WTC11 (cell line): Measurements from ENCODE around the gene HS3ST4. TPM values are rescaled to one million over a fixed set of nuclear protein-coding genes. Genes with fewer than 3 reads are reported as not detected.
"Not testable (repeated sequence)": the region's sequence is repeated elsewhere in the genome, so short reads cannot be mapped to it uniquely, and the experiment has no call there.

Experiments used
- ATAC-seq: fragments of 200-7000 bp; cut with Tn5 transposase; 2 replicates; pipeline ENCODE4 v1.10.0; 2021; ENCODE audit warnings: mild to moderate bottlenecking, moderate library complexity
- CTCF ChIA-PET: fragments of 300-600 bp; sonication (Branson Sonifier 250); formaldehyde crosslinking; loops from one replicate; lab custom pipeline; 2021; ENCODE audit warnings: antibody characterized with exemption; lab: Charles Lee
- POLR2A ChIA-PET: fragments of 350-600 bp; sonication (Branson Sonifier 250); formaldehyde crosslinking; loops from one replicate; lab custom pipeline; 2021; ENCODE audit warnings: antibody characterized with exemption; lab: Charles Lee
- DNase-seq: peaks from one replicate; pipeline ENCODE4 v3.0.0; 2021; ENCODE audit warnings: low spot score
- H3K27ac Mint-ChIP-seq: 2 replicates; pipeline ENCODE4 v1.8.0; 2021; ENCODE audit warnings: mixed read lengths
- H3K27me3 Mint-ChIP-seq: 2 replicates; pipeline ENCODE4 v1.8.0; 2021; ENCODE audit warnings: low read depth, mild to moderate bottlenecking, moderate library complexity, mixed read lengths
- H3K36me3 Mint-ChIP-seq: 2 replicates; pipeline ENCODE4 v1.8.0; 2021; ENCODE audit warnings: mixed read lengths
- H3K4me1 Mint-ChIP-seq: 2 replicates; pipeline ENCODE4 v1.8.0; 2022; ENCODE audit warnings: mixed read lengths
- H3K4me3 Mint-ChIP-seq: 2 replicates; pipeline ENCODE4 v1.8.0; 2021; ENCODE audit warnings: mild to moderate bottlenecking, moderate library complexity, mixed read lengths
- H3K9me3 Mint-ChIP-seq: 2 replicates; pipeline ENCODE4 v1.8.0; 2021; ENCODE audit warnings: mixed read lengths
- CREB1 ChIP-seq: sonication (generic); formaldehyde crosslinking; IDR thresholded peaks from 2 replicates; pipeline ENCODE4 v1.8.0; 2023; ENCODE audit warnings: mild to moderate bottlenecking, missing genetic modification reagents
- FOXP1 ChIP-seq: sonication (generic); formaldehyde crosslinking; IDR thresholded peaks from 2 replicates; pipeline ENCODE4 v1.8.0; 2022; ENCODE audit warnings: missing genetic modification reagents, mild to moderate bottlenecking, moderate library complexity, borderline replicate concordance
- GRHL2 ChIP-seq: fragments of 250-450 bp; sonication (Bioruptor Pico); IDR thresholded peaks from 2 replicates; pipeline ENCODE4 v1.8.0; 2022; ENCODE audit warnings: mild to moderate bottlenecking, moderate library complexity; ENCODE audit not compliant: insufficient replicate concordance, severe bottlenecking
- IRF2 ChIP-seq: sonication (generic); formaldehyde crosslinking; IDR thresholded peaks from 2 replicates; pipeline ENCODE4 v1.8.0; 2022; ENCODE audit warnings: low read depth, missing genetic modification reagents, borderline replicate concordance
- JUN ChIP-seq: sonication (generic); formaldehyde crosslinking; IDR thresholded peaks from 2 replicates; pipeline ENCODE4 v1.8.0; 2023; ENCODE audit warnings: mild to moderate bottlenecking, missing genetic modification reagents
- NR2C2 ChIP-seq: sonication (generic); formaldehyde crosslinking; IDR thresholded peaks from 2 replicates; pipeline ENCODE4 v1.8.0; 2022; ENCODE audit warnings: mild to moderate bottlenecking, missing genetic modification reagents
- NR3C1 ChIP-seq: sonication (generic); formaldehyde crosslinking; conservative IDR thresholded peaks from 2 replicates; pipeline ENCODE4 v1.8.1; 2023; ENCODE audit warnings: low read depth, mild to moderate bottlenecking, missing genetic modification reagents
- OVOL2 ChIP-seq: fragments of 250-450 bp; sonication (Bioruptor Pico); IDR thresholded peaks from 2 replicates; pipeline ENCODE4 v1.9.0; 2021; ENCODE audit warnings: mild to moderate bottlenecking, borderline replicate concordance
- TCF7 ChIP-seq: sonication (generic); formaldehyde crosslinking; IDR thresholded peaks from 2 replicates; pipeline ENCODE4 v1.8.0; 2022; ENCODE audit warnings: mild to moderate bottlenecking, low read depth, missing genetic modification reagents, moderate library complexity
- ZNF219 ChIP-seq: sonication (generic); formaldehyde crosslinking; IDR thresholded peaks from 2 replicates; pipeline ENCODE4 v1.8.0; 2023; ENCODE audit warnings: missing genetic modification reagents, mild to moderate bottlenecking, borderline replicate concordance
- ZNF423 ChIP-seq: fragments of 250-450 bp; sonication (Bioruptor Pico); IDR thresholded peaks from 2 replicates; pipeline ENCODE4 v2.1.2; 2022; ENCODE audit warnings: mild to moderate bottlenecking, moderate library complexity
- total RNA-seq: library from RNA; stranded (reverse); gene quantifications from 3 replicates; pipeline ENCODE4 v1.2.3, GENCODE V29; 2021
- TF ChIP-seq, protein P1 (sequence below): sonication (generic); formaldehyde crosslinking; IDR thresholded peaks from 2 replicates; pipeline ENCODE4 v1.8.0; 2023; ENCODE audit warnings: missing genetic modification reagents
- TF ChIP-seq, protein P2 (sequence below): sonication (generic); formaldehyde crosslinking; IDR thresholded peaks from 2 replicates; pipeline ENCODE4 v1.8.1; 2022; ENCODE audit warnings: mild to moderate bottlenecking, moderate library complexity, missing genetic modification reagents
- TF ChIP-seq, protein P3 (sequence below): fragments of 250-450 bp; sonication (Bioruptor Pico); IDR thresholded peaks from 2 replicates; pipeline ENCODE4 v1.9.0; 2021; ENCODE audit warnings: moderate library complexity, mild to moderate bottlenecking, inconsistent platforms, borderline replicate concordance
- TF ChIP-seq, protein P4 (sequence below): sonication (generic); formaldehyde crosslinking; IDR thresholded peaks from 2 replicates; pipeline ENCODE4 v1.8.0; 2022; ENCODE audit warnings: mild to moderate bottlenecking, missing genetic modification reagents
- TF ChIP-seq, protein P5 (sequence below): fragments of 200-600 bp; IDR thresholded peaks from 2 replicates; pipeline ENCODE4 v1.8.0; 2022; ENCODE audit warnings: antibody characterized with exemption
- TF ChIP-seq, protein P6 (sequence below): fragments of 250-450 bp; sonication (Bioruptor Pico); conservative IDR thresholded peaks from 2 replicates; pipeline ENCODE4 v1.9.0; 2021; ENCODE audit warnings: mild to moderate bottlenecking

Gene HS3ST4
- total RNA-seq, 1 experiment from 2014 or later, result 5.4 TPM

DNA sequence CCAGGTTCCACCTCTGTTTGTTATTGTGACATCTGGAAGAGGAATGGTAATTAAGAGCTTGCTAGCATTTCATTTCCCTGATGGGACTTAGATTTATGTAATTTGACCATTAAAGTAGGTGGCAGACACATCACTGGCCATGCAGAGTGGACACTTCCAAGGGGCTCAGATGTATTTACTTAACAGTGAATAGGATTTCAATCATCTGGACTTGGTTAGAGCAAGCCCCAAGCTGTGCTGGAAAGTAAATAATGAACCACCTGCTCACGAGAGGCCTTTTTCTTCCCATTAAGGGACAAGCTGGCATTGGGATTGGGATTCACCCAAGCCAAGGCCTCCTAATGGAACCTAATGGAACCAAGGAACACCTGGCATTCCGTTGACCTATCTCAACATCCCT, 395.3 kb downstream of the HS3ST4 start:
- POLR2A ChIA-PET, result no interaction called here
- Mint-ChIP-seq H3K27ac (no peak overlapping the region), H3K27me3 (peaks cover 3% of the 10 kb centered on the region; the same call in 1 of the 2 replicates), H3K36me3 (no peaks in the 10 kb centered on the region), H3K4me1 (peaks cover 7% of the 10 kb centered on the region), H3K4me3 (no peak overlapping the region), H3K9me3 (peaks cover 2% of the 10 kb centered on the region)
- ATAC-seq (no peak), DNase-seq (no peak)
- CTCF ChIA-PET, result no interaction called here
- TF ChIP-seq NR3C1 (CRISPR knock-in tag) (no peak), OVOL2 (CRISPR knock-in tag) (no peak), CREB1 (no peak), NR2C2 (CRISPR knock-in tag) (no peak), ZNF219 (no peak), IRF2 (CRISPR knock-in tag) (no peak), ZNF423 (no peak)
- TF ChIP-seq, protein P1, sequence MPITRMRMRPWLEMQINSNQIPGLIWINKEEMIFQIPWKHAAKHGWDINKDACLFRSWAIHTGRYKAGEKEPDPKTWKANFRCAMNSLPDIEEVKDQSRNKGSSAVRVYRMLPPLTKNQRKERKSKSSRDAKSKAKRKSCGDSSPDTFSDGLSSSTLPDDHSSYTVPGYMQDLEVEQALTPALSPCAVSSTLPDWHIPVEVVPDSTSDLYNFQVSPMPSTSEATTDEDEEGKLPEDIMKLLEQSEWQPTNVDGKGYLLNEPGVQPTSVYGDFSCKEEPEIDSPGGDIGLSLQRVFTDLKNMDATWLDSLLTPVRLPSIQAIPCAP (CRISPR knock-in tag), result no peak
- TF ChIP-seq, protein P2, sequence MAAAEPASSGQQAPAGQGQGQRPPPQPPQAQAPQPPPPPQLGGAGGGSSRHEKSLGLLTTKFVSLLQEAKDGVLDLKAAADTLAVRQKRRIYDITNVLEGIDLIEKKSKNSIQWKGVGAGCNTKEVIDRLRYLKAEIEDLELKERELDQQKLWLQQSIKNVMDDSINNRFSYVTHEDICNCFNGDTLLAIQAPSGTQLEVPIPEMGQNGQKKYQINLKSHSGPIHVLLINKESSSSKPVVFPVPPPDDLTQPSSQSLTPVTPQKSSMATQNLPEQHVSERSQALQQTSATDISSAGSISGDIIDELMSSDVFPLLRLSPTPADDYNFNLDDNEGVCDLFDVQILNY (CRISPR knock-in tag), result no peak
- TF ChIP-seq, protein P3, sequence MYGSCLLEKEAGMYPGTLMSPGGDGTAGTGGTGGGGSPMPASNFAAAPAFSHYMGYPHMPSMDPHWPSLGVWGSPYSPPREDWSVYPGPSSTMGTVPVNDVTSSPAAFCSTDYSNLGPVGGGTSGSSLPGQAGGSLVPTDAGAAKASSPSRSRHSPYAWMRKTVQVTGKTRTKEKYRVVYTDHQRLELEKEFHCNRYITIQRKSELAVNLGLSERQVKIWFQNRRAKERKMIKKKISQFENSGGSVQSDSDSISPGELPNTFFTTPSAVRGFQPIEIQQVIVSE, result no peak
- TF ChIP-seq, protein P4, sequence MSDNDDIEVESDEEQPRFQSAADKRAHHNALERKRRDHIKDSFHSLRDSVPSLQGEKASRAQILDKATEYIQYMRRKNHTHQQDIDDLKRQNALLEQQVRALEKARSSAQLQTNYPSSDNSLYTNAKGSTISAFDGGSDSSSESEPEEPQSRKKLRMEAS, result no peak

DNA sequence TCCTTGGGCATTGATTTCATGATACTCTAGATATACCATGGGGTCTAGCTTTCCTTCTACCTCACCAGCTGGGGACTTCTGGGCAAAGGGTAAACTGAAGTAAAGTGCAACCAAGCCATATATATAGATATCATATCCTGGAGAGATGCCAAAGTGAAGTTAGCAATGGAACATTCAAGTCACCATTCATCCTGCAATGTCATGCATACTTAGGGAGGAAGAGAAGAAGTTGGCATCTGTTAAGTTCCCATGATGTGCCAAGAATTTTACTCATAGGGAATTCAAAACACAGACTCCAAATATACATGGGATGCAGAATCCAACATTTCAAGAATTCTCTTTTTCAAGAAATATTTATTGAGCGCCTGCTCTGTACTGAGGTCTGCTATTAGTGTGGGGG, 399.8 kb downstream of the HS3ST4 start:
- CTCF ChIA-PET, result no interaction called here
- Mint-ChIP-seq H3K9me3 (peaks cover 27% of the 10 kb centered on the region), H3K27ac (no peak overlapping the region), H3K27me3 (no peaks in the 10 kb centered on the region; the same call in 1 of the 2 replicates), H3K4me1 (no peaks in the 10 kb centered on the region), H3K36me3 (peaks cover 4% of the 10 kb centered on the region; the same call in 1 of the 2 replicates), H3K4me3 (no peak overlapping the region)
- TF ChIP-seq, protein P5, sequence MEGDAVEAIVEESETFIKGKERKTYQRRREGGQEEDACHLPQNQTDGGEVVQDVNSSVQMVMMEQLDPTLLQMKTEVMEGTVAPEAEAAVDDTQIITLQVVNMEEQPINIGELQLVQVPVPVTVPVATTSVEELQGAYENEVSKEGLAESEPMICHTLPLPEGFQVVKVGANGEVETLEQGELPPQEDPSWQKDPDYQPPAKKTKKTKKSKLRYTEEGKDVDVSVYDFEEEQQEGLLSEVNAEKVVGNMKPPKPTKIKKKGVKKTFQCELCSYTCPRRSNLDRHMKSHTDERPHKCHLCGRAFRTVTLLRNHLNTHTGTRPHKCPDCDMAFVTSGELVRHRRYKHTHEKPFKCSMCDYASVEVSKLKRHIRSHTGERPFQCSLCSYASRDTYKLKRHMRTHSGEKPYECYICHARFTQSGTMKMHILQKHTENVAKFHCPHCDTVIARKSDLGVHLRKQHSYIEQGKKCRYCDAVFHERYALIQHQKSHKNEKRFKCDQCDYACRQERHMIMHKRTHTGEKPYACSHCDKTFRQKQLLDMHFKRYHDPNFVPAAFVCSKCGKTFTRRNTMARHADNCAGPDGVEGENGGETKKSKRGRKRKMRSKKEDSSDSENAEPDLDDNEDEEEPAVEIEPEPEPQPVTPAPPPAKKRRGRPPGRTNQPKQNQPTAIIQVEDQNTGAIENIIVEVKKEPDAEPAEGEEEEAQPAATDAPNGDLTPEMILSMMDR, result no peak
- no peak for TF ChIP-seq TCF7 (CRISPR knock-in tag)
- no peak for TF ChIP-seq JUN (CRISPR knock-in tag)
- TF ChIP-seq GRHL2 (CRISPR knock-in tag), result no peak
- no peak for TF ChIP-seq ZNF219
- TF ChIP-seq, protein P6, sequence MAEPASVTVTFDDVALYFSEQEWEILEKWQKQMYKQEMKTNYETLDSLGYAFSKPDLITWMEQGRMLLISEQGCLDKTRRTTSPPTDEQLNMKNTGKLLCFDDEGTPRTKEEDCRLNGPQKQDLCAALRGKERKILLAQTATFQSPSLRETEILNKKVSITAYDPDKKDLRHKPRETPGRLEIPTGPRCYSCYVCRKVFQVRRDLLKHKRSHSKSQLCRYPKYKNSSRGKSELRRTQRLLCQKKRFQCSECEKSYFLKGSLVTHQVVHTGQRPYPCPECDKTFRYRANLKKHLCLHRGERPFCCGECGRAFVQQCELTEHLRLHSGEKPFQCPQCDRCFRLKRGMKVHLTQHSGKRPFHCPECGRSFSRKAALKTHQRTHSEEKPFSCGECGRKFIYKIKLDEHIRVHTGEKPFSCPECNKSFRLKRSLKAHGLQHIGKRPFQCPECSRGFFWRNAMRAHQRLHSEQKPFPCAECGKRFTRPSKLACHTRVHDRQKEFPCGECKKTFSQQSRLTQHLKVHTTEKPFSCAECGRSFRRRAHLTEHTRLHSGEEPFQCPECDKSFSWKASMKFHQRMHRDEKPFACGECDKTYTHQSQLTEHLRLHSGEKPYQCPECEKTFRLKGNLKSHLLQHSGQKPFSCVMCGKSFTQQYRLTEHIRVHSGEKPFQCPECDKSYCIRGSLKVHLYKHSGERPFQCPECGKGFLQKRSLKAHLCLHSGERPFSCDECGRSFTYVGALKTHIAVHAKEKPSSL (CRISPR knock-in tag), result no peak
- no peak for TF ChIP-seq FOXP1 (CRISPR knock-in tag)
- DNase-seq, result no peak
- ATAC-seq, result no peak
- POLR2A ChIA-PET, result no interaction called here

DNA sequence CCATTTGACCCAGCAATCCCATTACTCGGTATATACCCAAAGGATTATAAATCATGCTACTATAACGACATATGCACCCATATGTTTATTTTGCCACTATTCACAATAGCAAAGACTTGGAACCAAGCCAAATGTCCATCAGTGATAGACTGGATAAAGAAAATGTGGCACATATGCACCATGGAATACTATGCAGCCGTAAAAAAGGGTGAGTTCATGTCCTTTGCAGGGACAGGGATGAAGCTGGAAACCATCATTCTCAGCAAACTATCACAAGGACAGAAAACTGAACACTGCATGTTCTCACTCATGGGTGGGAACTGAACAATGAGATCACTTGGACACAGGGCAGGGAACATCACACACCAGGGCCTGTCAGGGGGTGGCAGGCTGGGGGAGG, 406.4 kb downstream of the HS3ST4 start:
- H3K9me3 Mint-ChIP-seq, result peaks cover 22% of the 10 kb centered on the region
- POLR2A ChIA-PET, H3K27ac Mint-ChIP-seq, H3K4me3 Mint-ChIP-seq, ATAC-seq, H3K27me3 Mint-ChIP-seq, H3K36me3 Mint-ChIP-seq, H3K4me1 Mint-ChIP-seq, CTCF ChIA-PET, DNase-seq: not testable (repeated sequence)
